Testis (tissue), 2 donors: ENCODE data around the gene MPV17.

Experiments
- POLR2A ChIP-seq: fragments of 450-650 bp; IDR thresholded peaks from one replicate; pipeline ENCODE4 v1.6.1; 2017; ENCODE audit warnings: antibody characterized with exemption, mild to moderate bottlenecking, moderate library complexity
- TF ChIP-seq, protein P1 (sequence below), 3 experiments: fragments of 450-650 bp in 2 of 3; fragments of 200-600 bp in 1 of 3; sonication (generic) in 1 of 3; IDR thresholded peaks; one replicate each; pipeline ENCODE4 v1.5.1; 2016 to 2019; ENCODE audit warnings: antibody characterized with exemption in 3 of 3, mild to moderate bottlenecking in 2 of 3, moderate library complexity in 1 of 3

GRCh38 chr2:27296481-27296880 is 26.4 kb downstream of the MPV17 start:
- no peak for TF ChIP-seq POLR2A
- TF ChIP-seq, protein P1, sequence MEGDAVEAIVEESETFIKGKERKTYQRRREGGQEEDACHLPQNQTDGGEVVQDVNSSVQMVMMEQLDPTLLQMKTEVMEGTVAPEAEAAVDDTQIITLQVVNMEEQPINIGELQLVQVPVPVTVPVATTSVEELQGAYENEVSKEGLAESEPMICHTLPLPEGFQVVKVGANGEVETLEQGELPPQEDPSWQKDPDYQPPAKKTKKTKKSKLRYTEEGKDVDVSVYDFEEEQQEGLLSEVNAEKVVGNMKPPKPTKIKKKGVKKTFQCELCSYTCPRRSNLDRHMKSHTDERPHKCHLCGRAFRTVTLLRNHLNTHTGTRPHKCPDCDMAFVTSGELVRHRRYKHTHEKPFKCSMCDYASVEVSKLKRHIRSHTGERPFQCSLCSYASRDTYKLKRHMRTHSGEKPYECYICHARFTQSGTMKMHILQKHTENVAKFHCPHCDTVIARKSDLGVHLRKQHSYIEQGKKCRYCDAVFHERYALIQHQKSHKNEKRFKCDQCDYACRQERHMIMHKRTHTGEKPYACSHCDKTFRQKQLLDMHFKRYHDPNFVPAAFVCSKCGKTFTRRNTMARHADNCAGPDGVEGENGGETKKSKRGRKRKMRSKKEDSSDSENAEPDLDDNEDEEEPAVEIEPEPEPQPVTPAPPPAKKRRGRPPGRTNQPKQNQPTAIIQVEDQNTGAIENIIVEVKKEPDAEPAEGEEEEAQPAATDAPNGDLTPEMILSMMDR (IDR thresholded peaks at IDR 0.05): no peak
